PC-3 (cell line): ENCODE measurements around the gene GRIN2C.

Source experiments
- CTCF ChIP-seq: fragments of 300-600 bp; sonication (generic); conservative IDR thresholded peaks from 2 replicates; pipeline ENCODE4 v1.5.1; 2017; ENCODE audit warnings: antibody characterized with exemption, low read depth, mild to moderate bottlenecking, low read length
- EZH2 ChIP-seq: fragments of 300-600 bp; sonication (generic); IDR thresholded peaks from one replicate; pipeline ENCODE4 v1.6.1; 2017; ENCODE audit warnings: antibody characterized with exemption, mild to moderate bottlenecking, low read length; ENCODE audit not compliant: unreplicated experiment

- TF ChIP-seq CTCF (no peak), EZH2 (no peak)
Observed at GRCh38 chr17:74893936-74894671, 34.4 kb upstream of the GRIN2C start.
